B cell (primary cell): Measurements from ENCODE around the gene XRRA1. TPM values are rescaled to one million over a fixed set of nuclear protein-coding genes. Genes with fewer than 3 reads are reported as not detected.
A peak's percentile ranks its signal among the peaks of the same experiment; 100 is the strongest.

Experiments used
- ATAC-seq: fragments of 200-7000 bp; cut with Tn5 transposase; one replicate; pipeline ENCODE4 v1.10.0; 2021; ENCODE audit warnings: low read depth, mild to moderate bottlenecking, moderate number of reproducible peaks, moderate library complexity
- CTCF ChIA-PET: fragments of 350-600 bp; sonication (Branson Sonifier 250); formaldehyde crosslinking; loops from one replicate; lab custom pipeline; 2021; ENCODE audit warnings: antibody characterized with exemption, inconsistent platforms; lab: Charles Lee
- POLR2A ChIA-PET: fragments of 350-600 bp; sonication (Branson Sonifier 250); formaldehyde crosslinking; loops from one replicate; lab custom pipeline; 2021; ENCODE audit warnings: antibody characterized with exemption; lab: Charles Lee
- DNase-seq: peaks from one replicate; pipeline ENCODE4 v3.0.0; 2013
- H2AFZ ChIP-seq: 2 replicates; pipeline ENCODE4 v1.6.1; 2012; ENCODE audit warnings: mild to moderate bottlenecking, low read depth, low read length; ENCODE audit not compliant: insufficient read depth, poor library complexity, severe bottlenecking
- H3K27ac ChIP-seq, 2 donors: 1 replicate in 1 of 2; 2 replicates in 1 of 2; pipeline ENCODE4 v1.5.1; 2012 to 2013; ENCODE audit warnings: low read length in 2 of 2, mild to moderate bottlenecking in 2 of 2, moderate library complexity in 1 of 2
- H3K27me3 ChIP-seq, 4 experiments: fragments of 200-600 bp in 1 of 4; sonication (generic) in 1 of 4; replicated peaks in 1 of 4; 1 replicate in 2 of 4; 2 replicates in 2 of 4; pipeline versions ENCODE4 v1.6.1 to v1.7.0; 2013 to 2016; ENCODE audit warnings: low read length in 3 of 4, mild to moderate bottlenecking in 2 of 4, mixed read lengths in 1 of 4, moderate library complexity in 1 of 4; ENCODE audit not compliant: insufficient read depth in 4 of 4, control insufficient read depth in 3 of 4; ENCODE audit errors: control extremely low read depth in 1 of 4
- H3K36me3 ChIP-seq, 2 experiments: replicated peaks in 1 of 2; 1 replicate in 1 of 2; 2 replicates in 1 of 2; pipeline versions ENCODE4 v1.6.1 to v1.7.1; 2013; ENCODE audit warnings: low read length in 1 of 2; ENCODE audit not compliant: insufficient read depth in 2 of 2, control insufficient read depth in 1 of 2; ENCODE audit errors: control extremely low read depth in 1 of 2, extremely low read depth in 1 of 2
- H3K4me1 ChIP-seq, 2 donors: fragments of 200-600 bp in 1 of 2; sonication (generic) in 1 of 2; 1 replicate in 1 of 2; 2 replicates in 1 of 2; pipeline versions ENCODE4 v1.5.1 to v1.6.1; 2013 to 2017; ENCODE audit warnings: low read length in 2 of 2; ENCODE audit not compliant: control insufficient read depth in 2 of 2, insufficient read depth in 2 of 2
- H3K4me2 ChIP-seq: replicated peaks from 2 replicates; pipeline ENCODE3; 2012; ENCODE audit warnings: mild to moderate bottlenecking, low read depth, low read length; ENCODE audit not compliant: poor library complexity, severe bottlenecking
- H3K4me3 ChIP-seq, 5 experiments: fragments of 200-600 bp in 1 of 5; sonication (generic) in 1 of 5; 1 replicate in 3 of 5; 2 replicates in 2 of 5; pipeline versions ENCODE4 v1.5.1 to v1.7.0; 2011 to 2016; ENCODE audit warnings: low read length in 4 of 5, mild to moderate bottlenecking in 4 of 5, low read depth in 2 of 5, control low read depth in 1 of 5, moderate library complexity in 1 of 5; ENCODE audit not compliant: insufficient read depth in 1 of 5; ENCODE audit errors: control extremely low read depth in 1 of 5, extremely low read depth in 1 of 5
- H3K79me2 ChIP-seq: fragments of 200-600 bp; sonication (generic); one replicate; pipeline ENCODE4 v1.6.0; 2016; ENCODE audit warnings: low read length; ENCODE audit not compliant: control insufficient read depth, insufficient read depth
- H3K9ac ChIP-seq: fragments of 200-600 bp; sonication (generic); 2 replicates; pipeline ENCODE4 v1.6.1; 2017; ENCODE audit warnings: mild to moderate bottlenecking, low read length, moderate library complexity
- H3K9me3 ChIP-seq, 3 donors: one replicate each; pipeline versions ENCODE4 v1.6.1 to v1.7.1; 2013; ENCODE audit warnings: low read length in 2 of 3; ENCODE audit not compliant: control insufficient read depth in 2 of 3, insufficient read depth in 1 of 3; ENCODE audit errors: control extremely low read depth in 1 of 3
- H4K20me1 ChIP-seq: 2 replicates; pipeline ENCODE4 v1.6.0; 2012; ENCODE audit warnings: mild to moderate bottlenecking, low read length; ENCODE audit not compliant: insufficient read depth, control insufficient read depth, poor library complexity, severe bottlenecking
- H3K27ac Mint-ChIP-seq: one replicate; pipeline ENCODE4 v1.8.0; 2021; ENCODE audit warnings: mixed read lengths
- H3K27me3 Mint-ChIP-seq: one replicate; pipeline ENCODE4 v1.8.0; 2021; ENCODE audit warnings: mixed read lengths
- H3K4me1 Mint-ChIP-seq: one replicate; pipeline ENCODE4 v1.8.0; 2021; ENCODE audit warnings: mixed read lengths
- H3K4me3 Mint-ChIP-seq: one replicate; pipeline ENCODE4 v1.8.0; 2021; ENCODE audit warnings: mixed read lengths
- H3K9me3 Mint-ChIP-seq: one replicate; pipeline ENCODE4 v1.8.0; 2022; ENCODE audit warnings: mixed read lengths; ENCODE audit not compliant: insufficient read depth
- CTCF ChIP-seq: fragments of 200-600 bp; IDR thresholded peaks from one replicate; pipeline ENCODE4 v1.8.0; 2022; ENCODE audit warnings: antibody characterized with exemption, mild to moderate bottlenecking
- EZH2 ChIP-seq: IDR thresholded peaks from 2 replicates; pipeline ENCODE4 v1.6.1; 2012; ENCODE audit warnings: borderline replicate concordance, low read depth, mild to moderate bottlenecking, moderate library complexity, low read length; ENCODE audit not compliant: insufficient read depth, poor library complexity, severe bottlenecking
- WGBS: methylation state at CpG from one replicate; pipeline ENCODE4 v1.1.5; 2013; ENCODE audit warnings: missing lambda C conversion rate; ENCODE audit not compliant: insufficient coverage; 5-methylcytosine and 5-hydroxymethylcytosine counted together
- intact Hi-C: fragments of 100-400 bp; cut with micrococcal nuclease; formaldehyde crosslinking; loops from one replicate; pipeline ENCODE4 v1.10.0; 2022
- polyA plus RNA-seq: library from polyadenylated mRNA; depleted of rRNA; stranded (reverse); fragments of >200 nt; gene quantifications from 2 replicates; pipeline ENCODE4 v1.2.3, GENCODE V29; 2012
- total RNA-seq, 2 donors: library from RNA; stranded (reverse); fragments of 120-200 nt in 1 of 2; gene quantifications; 1 replicate in 1 of 2; 2 replicates in 1 of 2; pipeline versions ENCODE4 v1.2.3 to v1.2.4, GENCODE V29; 2013 to 2022

XRRA1 gene
- total and polyA plus RNA-seq, 2 donors (not counting 1 experiment from before 2014, with no cell fraction given), result 6.9 to 80.8 TPM

GRCh38 chr11:74842967-74843366 is 105.9 kb downstream of the XRRA1 start:
- Histone ChIP-seq H3K36me3 (peaks cover 0 to 35% of the 10 kb centered on the region in 2 experiments), H3K4me3 (no peak overlapping the region), H3K27ac (no peak overlapping the region), H3K27me3 (no peaks in the 10 kb centered on the region), H2AFZ (no peak overlapping the region), H4K20me1 (no peaks in the 10 kb centered on the region), H3K4me2 (no peak overlapping the region), H3K79me2 (no peaks in the 10 kb centered on the region), H3K4me1 (peaks cover 8 to 9% of the 10 kb centered on the region in 2 donors), H3K9ac (no peak overlapping the region), H3K9me3 (no peaks in the 10 kb centered on the region)
- Mint-ChIP-seq H3K27me3 (no peaks in the 10 kb centered on the region), H3K27ac (no peak overlapping the region), H3K4me3 (no peak overlapping the region), H3K9me3 (no peaks in the 10 kb centered on the region), H3K4me1 (peaks cover 18% of the 10 kb centered on the region)
- DNase-seq, result no peak
- ChIA-PET CTCF (no interaction called here), POLR2A (no interaction called here)
- ATAC-seq, result no peak
- intact Hi-C loops, result no loop called here
- 95% methylated on average over 13 of the region's 13 CpGs for WGBS
- no peak for TF ChIP-seq EZH2
- TF ChIP-seq CTCF, result no peak

GRCh38 chr11:74840486-74840885 is 108.4 kb downstream of the XRRA1 start:
- Histone ChIP-seq H3K27ac (no peak overlapping the region), H3K4me3 (no peak overlapping the region), H3K9ac (no peak overlapping the region), H3K79me2 (no peaks in the 10 kb centered on the region), H2AFZ (no peak overlapping the region), H3K36me3 (peaks cover 4 to 51% of the 10 kb centered on the region in 2 experiments), H3K9me3 (no peaks in the 10 kb centered on the region), H4K20me1 (no peaks in the 10 kb centered on the region), H3K27me3 (no peaks in the 10 kb centered on the region), H3K4me2 (no peak overlapping the region), H3K4me1 (no peaks in the 10 kb centered on the region)
- TF ChIP-seq EZH2, result no peak
- no peak for TF ChIP-seq CTCF
- H3K27ac Mint-ChIP-seq, result peak overlapping the region; percentile 27
- CTCF ChIA-PET, result no interaction called here
- intact Hi-C loops, result no loop called here
- H3K4me3 Mint-ChIP-seq, result no peak overlapping the region
- H3K27me3 Mint-ChIP-seq, result no peaks in the 10 kb centered on the region
- peaks cover 5% of the 10 kb centered on the region for H3K4me1 Mint-ChIP-seq
- ATAC-seq (no peak), DNase-seq (no peak)
- POLR2A ChIA-PET, result no interaction called here
- H3K9me3 Mint-ChIP-seq, result no peaks in the 10 kb centered on the region
- WGBS, result no CpG with 5 or more reads among the region's 2 CpGs
